ENCODE data around the gene MYO9B.

GRCh38 chr19:17124025-17124424, 48.4 kb downstream of the MYO9B start:
- TF ChIP-seq CTCF (conservative IDR thresholded peaks at IDR 0.05 in 1 of 2, IDR thresholded peaks at IDR 0.05 in 1 of 2; ENCODE audit: extremely low read depth in 1 of 2, insufficient read depth in 1 of 2, low read depth in 1 of 2, low read length in 2 of 2): no peak
- no peak for TF ChIP-seq EZH2 (IDR thresholded peaks at IDR 0.05; ENCODE audit: borderline replicate concordance, low read length)

Data from mammary epithelial cell (primary cell).